DMS53 treated with DMSO at 0.1 percent for 48 hours (cell line): ENCODE data around the gene PTRH1.

ENCODE experiments used
- DNase-seq: peaks from one replicate; lab custom pipeline; 2025; ENCODE audit not compliant: unreplicated experiment; lab: John Stamatoyannopoulos, UW

Gene PTRH1

DNA sequence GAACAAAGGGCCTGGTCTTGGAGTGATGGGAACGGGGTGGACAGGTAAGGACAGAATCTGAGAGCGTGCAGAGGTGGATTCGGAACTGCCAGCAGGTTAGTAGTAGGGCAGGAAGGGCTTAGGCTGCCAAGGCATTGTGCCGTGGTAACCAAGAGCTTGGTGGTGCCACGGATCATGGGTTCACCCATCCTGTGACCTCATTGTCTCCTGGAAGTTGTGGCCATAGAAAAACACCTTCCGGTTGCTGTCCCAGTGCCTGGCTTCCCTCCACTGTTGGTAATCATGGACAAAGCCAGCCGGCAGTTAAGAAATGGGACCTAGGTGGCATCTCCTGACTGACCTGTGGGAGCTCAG lies 51.2 kb downstream of the PTRH1 start:
- DNase-seq, result no peak
